H1 (cell line): ENCODE results near the gene STYXL1. TPM values are rescaled to one million over a fixed set of nuclear protein-coding genes. Genes with fewer than 3 reads are reported as not detected.

Experiments
- polyA plus RNA-seq, 7 experiments: library from polyadenylated mRNA; depleted of rRNA in 3 of 7; stranded (reverse) in 5 of 7; unstranded in 2 of 7; fragments of >200 nt in 5 of 7; fragments of 200-250 nt in 2 of 7; gene quantifications; 1 replicate in 5 of 7; 2 replicates in 1 of 7; 4 replicates in 1 of 7; pipeline versions ENCODE4 v1.2.1 to v1.2.3, GENCODE V29; 2011 to 2013; ENCODE audit warnings: missing spikeins in 2 of 7, mixed read lengths in 2 of 7
- total RNA-seq: library from RNA; stranded (reverse); fragmentation: NEBNext Ultra II Directional; extraction: Animal tissue kit (Norgen Biotek cat#: 25700); gene quantifications from 2 replicates; pipeline ENCODE4 v1.2.1, GENCODE V29; 2021
- TF ChIP-seq, protein P1 (sequence below): fragments of 300-600 bp; sonication (generic); IDR thresholded peaks from 2 replicates; pipeline ENCODE4 v1.7.1; 2012; ENCODE audit warnings: low read length, moderate library complexity, mild to moderate bottlenecking, inconsistent platforms; ENCODE audit not compliant: insufficient replicate concordance

STYXL1 gene
- total and polyA plus RNA-seq, 2 of the 8 experiments (the other 6 are each of a cell fraction or from before 2014, with no cell fraction given) = 32.3 to 53.9 TPM

DNA sequence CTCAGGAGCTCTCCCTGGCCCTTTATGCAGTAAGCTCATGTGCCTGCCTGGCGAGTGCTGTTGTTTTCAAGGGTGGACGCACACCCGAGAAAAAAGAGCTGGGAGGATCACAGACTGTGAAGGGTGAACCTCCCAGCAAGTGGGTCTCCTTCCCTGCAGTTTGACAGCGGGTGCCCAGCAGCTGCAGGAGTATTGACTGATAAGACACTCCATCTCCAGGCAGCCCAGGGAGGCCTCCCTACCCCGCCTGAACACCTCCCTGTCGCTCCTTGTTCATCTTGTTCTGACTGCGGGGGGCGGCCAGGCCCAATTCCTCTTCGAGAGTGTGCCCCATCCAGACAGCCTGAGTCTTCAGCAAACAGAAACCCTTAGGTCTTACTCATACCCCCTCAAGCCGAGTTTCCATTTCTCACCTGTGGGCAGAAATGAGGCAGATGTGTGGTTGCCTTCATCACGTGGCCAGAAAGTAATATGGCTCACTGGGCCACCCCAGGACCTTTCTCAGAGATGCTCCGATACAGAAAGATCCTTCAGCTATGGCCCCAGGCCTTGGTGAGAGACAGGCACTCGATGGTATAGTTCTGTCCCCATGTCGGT is 17.3 kb upstream of the STYXL1 start (continued):
- TF ChIP-seq, protein P1, sequence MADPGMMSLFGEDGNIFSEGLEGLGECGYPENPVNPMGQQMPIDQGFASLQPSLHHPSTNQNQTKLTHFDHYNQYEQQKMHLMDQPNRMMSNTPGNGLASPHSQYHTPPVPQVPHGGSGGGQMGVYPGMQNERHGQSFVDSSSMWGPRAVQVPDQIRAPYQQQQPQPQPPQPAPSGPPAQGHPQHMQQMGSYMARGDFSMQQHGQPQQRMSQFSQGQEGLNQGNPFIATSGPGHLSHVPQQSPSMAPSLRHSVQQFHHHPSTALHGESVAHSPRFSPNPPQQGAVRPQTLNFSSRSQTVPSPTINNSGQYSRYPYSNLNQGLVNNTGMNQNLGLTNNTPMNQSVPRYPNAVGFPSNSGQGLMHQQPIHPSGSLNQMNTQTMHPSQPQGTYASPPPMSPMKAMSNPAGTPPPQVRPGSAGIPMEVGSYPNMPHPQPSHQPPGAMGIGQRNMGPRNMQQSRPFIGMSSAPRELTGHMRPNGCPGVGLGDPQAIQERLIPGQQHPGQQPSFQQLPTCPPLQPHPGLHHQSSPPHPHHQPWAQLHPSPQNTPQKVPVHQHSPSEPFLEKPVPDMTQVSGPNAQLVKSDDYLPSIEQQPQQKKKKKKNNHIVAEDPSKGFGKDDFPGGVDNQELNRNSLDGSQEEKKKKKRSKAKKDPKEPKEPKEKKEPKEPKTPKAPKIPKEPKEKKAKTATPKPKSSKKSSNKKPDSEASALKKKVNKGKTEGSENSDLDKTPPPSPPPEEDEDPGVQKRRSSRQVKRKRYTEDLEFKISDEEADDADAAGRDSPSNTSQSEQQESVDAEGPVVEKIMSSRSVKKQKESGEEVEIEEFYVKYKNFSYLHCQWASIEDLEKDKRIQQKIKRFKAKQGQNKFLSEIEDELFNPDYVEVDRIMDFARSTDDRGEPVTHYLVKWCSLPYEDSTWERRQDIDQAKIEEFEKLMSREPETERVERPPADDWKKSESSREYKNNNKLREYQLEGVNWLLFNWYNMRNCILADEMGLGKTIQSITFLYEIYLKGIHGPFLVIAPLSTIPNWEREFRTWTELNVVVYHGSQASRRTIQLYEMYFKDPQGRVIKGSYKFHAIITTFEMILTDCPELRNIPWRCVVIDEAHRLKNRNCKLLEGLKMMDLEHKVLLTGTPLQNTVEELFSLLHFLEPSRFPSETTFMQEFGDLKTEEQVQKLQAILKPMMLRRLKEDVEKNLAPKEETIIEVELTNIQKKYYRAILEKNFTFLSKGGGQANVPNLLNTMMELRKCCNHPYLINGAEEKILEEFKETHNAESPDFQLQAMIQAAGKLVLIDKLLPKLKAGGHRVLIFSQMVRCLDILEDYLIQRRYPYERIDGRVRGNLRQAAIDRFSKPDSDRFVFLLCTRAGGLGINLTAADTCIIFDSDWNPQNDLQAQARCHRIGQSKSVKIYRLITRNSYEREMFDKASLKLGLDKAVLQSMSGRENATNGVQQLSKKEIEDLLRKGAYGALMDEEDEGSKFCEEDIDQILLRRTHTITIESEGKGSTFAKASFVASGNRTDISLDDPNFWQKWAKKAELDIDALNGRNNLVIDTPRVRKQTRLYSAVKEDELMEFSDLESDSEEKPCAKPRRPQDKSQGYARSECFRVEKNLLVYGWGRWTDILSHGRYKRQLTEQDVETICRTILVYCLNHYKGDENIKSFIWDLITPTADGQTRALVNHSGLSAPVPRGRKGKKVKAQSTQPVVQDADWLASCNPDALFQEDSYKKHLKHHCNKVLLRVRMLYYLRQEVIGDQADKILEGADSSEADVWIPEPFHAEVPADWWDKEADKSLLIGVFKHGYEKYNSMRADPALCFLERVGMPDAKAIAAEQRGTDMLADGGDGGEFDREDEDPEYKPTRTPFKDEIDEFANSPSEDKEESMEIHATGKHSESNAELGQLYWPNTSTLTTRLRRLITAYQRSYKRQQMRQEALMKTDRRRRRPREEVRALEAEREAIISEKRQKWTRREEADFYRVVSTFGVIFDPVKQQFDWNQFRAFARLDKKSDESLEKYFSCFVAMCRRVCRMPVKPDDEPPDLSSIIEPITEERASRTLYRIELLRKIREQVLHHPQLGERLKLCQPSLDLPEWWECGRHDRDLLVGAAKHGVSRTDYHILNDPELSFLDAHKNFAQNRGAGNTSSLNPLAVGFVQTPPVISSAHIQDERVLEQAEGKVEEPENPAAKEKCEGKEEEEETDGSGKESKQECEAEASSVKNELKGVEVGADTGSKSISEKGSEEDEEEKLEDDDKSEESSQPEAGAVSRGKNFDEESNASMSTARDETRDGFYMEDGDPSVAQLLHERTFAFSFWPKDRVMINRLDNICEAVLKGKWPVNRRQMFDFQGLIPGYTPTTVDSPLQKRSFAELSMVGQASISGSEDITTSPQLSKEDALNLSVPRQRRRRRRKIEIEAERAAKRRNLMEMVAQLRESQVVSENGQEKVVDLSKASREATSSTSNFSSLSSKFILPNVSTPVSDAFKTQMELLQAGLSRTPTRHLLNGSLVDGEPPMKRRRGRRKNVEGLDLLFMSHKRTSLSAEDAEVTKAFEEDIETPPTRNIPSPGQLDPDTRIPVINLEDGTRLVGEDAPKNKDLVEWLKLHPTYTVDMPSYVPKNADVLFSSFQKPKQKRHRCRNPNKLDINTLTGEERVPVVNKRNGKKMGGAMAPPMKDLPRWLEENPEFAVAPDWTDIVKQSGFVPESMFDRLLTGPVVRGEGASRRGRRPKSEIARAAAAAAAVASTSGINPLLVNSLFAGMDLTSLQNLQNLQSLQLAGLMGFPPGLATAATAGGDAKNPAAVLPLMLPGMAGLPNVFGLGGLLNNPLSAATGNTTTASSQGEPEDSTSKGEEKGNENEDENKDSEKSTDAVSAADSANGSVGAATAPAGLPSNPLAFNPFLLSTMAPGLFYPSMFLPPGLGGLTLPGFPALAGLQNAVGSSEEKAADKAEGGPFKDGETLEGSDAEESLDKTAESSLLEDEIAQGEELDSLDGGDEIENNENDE = no peak
